Activated CD4-positive, alpha-beta T cell treated with anti-CD3 and anti-CD28 coated beads, Interleukin-10, Interleukin-2, amounts not matched to agents 100 ng/mL and 50 ng/mL, durations not matched to agents 16 hours and 8 hours (primary cell): ENCODE measurements around the gene NOX5.

Experiments
- DNase-seq: peaks from one replicate; pipeline ENCODE4 v3.0.0-alpha.2; 2020

NOX5 gene

DNA sequence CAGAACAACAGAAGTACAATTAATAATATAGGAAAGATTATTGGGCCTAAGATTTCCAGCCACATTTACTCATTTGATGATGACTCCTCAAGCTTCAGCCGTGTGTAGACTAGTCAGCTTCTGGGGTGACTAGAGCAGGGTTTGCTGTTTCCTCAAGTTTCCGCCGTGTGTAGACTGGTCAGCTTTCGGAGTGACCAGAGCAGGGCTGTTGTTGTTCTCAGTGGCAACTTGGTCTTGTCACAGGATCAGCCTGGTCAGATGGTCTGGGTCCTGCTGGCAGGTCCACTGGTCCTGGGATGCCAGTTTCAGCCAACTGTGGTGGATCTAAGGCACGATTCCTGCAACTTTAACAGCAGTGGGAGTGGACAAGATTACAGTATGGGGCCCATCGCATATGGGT lies 21.8 kb upstream of the NOX5 start:
- DNase-seq = no peak

DNA sequence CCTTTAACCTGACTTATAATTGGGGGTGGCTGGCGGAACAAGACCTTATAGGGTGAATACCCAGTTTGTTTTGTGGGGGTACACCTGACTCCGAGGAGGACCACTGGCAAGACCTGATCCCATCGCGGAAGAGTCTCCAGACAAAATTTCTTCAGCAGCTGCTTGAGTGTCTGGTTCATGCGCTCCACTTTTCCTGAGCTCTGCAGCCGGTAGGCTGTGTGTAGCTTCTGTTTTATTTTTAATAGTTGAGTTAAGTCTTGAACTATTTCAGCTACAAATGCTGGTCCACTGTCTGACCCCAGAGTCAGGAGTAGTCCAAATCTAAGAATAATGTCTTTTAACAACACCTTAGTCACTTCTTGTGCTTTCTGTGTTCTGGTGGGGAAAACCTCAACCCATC lies 21.2 kb upstream of the NOX5 start:
- no peak for DNase-seq

DNA sequence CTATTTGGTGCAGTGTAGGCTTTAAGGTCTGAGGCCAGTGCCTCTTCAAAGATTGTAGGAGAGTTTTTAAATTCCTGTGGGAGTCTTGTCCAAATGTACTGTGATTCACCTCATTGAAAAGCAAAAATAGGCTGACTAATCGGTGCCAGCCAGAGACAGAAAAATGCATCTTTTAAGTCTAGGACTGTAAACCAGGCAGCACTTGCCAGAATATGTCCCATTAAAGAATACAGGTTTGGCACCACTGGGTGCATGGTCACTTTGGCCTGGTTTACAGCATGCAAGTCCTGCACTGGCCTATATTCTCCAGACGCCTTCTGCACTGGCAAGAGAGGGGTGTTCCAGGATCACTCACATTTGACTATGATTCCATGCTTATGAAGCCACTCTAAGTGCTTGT lies 20.3 kb upstream of the NOX5 start:
- DNase-seq = no peak

DNA sequence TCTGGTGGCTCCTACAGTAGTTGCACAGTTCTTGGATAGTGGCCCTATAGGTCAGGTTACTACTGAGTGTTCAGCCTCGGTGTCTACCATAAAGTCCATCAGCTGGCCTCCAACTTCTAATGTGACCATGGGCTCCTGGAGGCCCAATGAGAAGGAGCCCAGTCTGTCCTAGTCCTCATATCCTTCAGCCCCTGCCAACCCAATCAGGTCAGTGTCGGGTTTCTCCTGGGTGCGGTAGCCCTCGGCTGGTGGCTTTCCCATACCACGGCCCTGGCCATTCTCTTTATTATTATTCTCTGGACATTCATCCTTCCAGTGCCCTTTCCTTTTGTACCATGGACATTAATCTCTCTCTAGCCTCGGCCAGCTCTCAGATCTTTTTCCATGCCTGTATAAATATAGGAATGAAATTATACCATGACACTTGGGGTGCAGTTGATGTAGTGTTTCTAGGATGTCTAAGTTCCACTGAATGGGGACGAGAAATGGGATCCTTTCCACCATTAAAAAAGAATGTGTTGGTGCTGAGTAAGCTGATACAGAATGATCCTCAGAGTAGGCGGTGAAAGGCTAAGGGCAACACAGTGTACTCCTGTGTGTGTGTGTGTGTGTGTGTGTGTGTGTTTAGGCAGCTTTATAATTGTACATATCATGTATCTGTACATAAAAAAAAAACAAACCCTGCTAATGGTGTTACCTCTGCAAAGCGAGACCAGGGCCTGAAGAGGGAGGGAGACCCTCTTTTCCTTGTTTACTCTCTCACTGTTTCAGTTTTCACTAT lies 19.3 kb upstream of the NOX5 start:
- no peak for DNase-seq

DNA sequence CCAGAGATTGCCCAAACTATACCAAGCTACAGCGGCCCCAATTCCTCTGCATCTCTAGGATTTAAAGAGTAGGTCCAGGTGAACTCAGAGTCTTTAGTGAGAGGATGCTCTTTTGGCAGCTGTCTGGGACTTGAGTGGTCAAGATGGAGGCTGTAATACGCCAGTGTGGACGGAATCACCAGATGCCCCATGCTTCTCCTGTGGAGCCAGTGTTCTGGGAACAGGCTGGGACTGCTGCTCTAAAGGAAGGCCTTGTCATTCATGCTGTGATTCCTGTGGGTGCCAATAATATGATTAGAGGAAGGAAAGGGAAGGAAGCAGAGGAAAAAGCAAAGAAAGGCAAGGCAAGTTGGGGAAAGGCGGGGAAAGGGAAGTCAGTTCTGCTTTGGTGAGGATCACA lies 17.4 kb upstream of the NOX5 start:
- DNase-seq = no peak

DNA sequence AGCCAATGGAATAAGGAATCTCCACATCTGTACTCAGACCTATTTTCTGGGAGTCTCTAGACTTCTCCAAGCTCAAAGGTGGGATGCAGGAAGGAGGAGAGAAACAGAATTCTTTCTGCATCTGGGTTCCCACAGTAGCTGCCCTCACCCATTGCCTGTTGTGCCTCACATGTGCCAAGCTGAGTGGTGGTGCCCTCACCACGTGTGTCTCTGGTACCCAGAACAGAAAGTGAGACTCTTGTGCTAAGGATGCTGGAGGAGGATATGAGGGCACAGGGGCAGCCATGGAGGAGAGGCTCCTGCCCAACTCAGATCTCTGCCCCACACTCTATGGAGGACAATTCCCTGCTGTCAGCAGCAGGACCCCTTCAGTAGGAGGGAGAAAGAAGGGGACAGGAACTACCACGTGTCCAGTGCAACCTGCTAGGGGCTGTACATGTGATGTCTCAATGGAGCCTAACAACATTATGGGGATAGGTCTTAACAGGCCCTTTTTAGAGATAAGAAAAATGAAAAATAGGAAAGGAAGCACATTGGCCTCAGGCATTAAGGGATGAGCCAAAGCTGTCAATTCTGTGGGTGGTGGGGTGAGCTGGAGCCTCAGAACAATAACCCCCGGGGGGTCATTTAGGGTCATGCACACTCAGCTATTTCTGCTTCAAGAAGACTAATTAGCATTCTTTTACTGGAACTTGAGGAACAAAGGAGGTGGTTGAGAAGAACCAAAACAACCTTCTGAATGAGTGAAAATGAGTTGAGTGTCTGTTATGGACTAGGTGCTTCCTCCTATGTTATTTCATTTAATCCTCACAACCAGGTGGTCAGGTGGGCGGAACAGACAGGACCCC lies 16.3 kb upstream of the NOX5 start:
- DNase-seq = no peak

DNA sequence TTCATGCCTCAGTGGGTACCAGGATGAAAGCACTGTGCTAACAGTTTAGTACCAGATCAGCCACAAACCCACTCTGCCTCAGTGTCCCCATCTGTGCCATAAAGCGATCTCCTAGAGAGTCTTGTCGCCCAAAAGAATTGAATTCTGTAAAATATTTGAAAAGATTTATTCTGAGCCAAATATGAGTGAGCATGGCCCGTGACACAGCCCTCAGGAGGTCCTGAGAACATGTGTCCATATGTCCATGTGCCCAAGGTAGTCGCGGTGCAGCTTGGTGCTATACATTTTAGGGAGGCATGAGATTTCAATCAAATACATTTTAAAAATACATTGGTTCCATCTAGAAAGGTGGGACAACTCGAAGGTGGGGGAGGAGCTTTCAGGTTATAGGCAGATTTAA lies 15.4 kb upstream of the NOX5 start:
- DNase-seq = no peak

DNA sequence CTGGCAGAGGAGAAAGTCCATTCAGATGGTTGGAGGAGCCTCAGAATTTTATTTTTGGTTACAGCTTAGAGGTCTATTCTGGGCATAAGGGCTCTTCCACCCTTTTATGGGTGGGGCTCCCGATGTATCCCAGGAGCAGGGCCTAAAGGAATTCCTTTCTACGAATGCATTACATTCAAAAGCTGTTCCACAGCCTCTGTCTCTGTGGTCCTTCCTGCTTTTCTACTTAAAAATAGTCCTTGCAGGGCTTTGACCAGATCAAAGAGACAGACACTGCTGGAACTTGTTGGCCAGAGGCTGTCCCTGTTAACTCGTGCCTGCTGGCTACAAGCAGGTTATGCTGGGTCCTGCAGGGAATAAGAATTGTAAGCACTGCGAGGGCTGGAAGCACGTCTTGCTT lies 14.4 kb upstream of the NOX5 start:
- DNase-seq = no peak

DNA sequence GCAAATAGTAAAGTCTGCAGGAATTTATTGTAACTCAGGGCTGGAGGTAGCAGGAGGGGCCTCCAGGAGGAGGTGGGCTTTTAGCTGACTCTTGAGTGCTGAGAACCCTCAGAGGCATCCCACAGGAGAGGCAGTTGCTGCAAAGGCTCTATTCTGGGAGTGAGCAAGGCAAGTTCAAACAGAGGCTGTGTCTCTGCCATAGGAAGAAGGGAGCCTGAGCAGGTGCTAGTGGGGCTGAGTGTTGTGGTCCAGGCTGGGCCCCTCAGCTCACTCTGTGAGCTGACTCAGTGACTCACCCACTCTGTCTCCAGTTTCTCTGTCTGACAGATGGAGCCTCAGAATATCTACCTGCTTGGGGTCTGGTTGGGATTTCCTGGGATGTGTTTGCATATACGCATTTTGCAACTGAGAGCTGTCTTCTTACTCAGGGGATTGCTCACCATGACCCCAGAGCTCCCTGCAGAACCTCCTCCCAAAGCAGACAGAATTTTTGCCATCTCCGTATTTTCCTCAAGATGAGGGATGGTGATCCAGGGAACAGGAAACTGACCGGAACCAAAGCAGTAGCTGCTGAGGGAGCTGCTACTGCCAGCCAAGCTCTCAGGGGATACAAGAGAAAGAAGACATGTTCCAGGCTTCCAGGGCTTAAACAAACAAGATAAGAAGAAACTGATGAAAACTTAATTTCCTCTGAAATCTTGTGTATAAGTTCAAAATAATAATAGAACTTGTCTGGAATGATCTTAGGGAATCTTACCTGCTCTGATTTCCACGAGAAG lies 13.6 kb upstream of the NOX5 start:
- DNase-seq = no peak

DNA sequence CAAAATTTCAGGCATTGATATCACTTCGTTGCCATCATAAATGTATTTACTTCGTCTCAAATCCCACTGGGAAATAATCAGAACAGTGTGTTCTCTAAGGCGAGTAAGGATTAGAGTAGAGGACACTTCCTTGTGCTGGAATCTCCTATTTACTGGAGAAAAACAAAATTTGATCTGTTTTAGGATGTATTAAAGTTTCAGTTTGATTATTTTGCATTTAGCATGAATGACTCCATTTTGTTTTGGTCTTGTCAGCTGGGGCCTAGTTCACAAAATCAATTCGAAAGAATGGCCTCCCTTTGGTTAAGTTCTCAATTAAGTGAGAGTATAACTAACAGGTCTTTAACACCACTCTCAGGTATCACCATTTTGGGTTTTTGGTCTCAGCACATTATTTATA lies 11.7 kb upstream of the NOX5 start:
- no peak for DNase-seq

DNA sequence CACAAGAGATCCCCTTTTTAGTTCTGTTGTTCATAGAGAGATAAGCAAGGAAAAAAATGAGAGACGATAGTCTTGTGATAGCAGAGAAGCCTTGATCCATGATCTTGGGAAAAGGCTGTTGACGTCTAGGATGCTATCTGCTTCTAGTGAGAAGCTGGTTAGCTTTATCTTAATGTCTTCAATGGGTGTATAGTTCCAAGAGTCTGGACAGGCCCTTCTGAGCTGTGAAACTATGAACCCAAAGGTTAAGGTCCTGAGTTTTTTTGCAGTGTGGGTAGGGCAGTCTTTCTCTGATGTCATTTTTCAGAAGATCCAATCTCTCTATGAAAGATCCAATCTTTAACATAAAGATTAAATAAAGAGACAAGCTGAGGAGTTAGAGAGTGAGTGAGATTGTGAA lies 10.5 kb upstream of the NOX5 start:
- no peak for DNase-seq

DNA sequence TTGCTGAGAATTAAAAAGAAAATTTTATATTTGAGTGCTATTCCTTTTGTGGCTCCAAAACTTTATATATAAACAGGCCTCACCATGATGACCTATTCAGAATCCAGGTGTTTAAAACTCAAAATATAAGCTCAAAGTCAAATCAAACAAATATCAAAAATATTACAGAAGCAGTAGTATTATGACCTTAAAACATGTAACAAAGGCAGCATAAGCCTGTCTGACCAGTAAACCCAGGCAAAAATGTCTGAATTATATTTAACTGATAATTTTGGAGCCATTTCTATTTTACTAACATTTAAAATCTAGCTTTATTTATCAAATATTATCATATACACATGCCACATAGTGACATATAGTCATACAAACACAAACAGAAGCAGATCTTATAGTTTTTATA lies 6.4 kb upstream of the NOX5 start:
- no peak for DNase-seq

DNA sequence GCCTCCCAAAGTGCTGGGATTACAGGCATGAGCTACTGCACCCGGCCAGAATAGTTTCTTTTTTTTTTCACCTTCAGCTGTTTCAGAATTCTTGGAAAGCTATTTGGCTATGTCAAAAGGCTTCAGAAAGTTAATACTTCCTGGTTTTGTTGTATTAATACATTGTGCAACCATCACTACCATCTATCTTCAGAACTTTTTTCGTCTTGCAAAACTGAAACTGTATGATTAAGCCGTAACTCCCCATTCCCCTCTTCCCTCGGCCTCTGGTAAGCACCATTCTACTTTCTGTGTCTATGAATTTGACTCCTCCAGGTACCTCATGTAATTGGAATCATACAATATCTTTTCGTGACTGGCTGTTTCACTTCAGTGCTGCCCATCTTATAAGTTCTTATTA lies 5.2 kb upstream of the NOX5 start:
- no peak for DNase-seq

DNA sequence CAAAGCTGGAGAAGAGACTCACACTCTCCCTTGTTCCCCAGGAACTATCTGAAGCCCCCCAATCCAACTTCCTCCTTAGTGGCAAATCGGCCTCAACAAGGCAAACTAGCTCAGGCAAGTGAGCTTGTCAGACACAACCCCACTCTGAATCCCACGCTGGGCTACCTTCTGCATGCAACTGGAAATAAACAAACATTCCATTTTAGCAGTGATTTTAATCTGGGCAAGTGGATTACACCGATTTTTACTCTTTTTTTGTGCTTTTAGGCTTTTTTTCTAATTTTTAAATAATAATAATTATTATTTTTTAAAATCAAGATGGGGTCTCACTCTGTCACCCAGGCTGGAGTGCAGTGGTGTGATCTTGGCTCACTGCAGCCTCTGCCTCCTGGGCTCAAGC lies 2.9 kb upstream of the NOX5 start:
- DNase-seq = no peak

DNA sequence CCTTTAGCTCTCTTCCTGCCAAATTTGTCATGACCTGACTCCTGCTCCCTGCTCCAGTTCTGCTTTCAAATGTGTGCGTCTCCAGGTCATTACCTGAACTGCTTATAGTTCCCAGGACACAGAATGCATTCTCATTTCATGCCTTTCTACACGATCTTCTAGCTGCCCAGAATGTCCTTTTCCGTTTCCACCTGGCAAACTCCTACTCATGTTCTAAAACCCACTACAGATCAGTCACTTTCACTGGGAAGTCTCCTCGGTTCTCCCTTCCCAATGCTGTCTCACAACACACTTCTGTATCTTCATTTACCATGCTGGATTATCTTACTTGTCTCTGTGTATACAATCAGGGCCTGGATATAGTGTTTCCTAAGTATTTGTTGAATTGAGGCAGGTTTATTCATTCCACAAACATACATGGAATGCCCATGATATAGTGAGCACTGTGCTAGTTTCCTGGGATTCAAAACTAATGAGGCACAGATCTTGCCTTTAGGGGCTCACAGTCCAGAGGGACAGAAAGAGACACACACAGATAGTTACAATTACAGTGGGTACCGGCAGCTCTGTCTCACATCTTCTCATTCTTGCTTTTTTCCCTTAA lies 1.6 kb upstream of the NOX5 start:
- no peak for DNase-seq

DNA sequence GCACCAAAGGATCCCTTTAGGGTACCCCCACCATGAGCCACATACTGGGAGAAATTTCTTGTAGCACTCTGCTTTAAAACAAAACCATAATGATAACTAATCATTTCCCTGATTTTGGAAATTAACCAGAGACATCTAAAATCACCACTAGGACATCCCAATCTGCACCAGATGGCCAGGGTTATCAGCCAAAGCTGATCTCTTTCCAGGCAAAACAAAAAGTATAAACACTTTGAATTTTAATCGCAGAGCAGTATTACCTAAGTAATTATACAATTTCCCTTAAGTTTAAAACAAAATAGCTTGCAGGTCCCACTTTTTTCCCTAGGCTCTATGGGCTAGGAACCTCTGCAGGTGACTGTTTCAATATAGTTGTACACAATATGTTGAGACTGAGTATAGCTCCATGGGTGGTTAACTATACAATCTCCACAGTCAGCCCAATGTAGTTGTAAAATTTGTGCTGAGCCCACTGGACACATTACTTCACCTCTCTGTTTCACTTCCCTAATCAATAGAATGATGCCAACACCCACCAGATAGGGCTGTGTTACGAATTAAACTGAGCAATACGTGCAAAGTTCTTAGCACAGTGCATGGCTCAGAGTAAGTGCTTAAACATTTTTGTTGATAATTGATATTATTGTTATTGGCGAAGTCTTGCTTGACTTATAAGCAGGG lies 629 bp upstream of the NOX5 start:
- DNase-seq = no peak

DNA sequence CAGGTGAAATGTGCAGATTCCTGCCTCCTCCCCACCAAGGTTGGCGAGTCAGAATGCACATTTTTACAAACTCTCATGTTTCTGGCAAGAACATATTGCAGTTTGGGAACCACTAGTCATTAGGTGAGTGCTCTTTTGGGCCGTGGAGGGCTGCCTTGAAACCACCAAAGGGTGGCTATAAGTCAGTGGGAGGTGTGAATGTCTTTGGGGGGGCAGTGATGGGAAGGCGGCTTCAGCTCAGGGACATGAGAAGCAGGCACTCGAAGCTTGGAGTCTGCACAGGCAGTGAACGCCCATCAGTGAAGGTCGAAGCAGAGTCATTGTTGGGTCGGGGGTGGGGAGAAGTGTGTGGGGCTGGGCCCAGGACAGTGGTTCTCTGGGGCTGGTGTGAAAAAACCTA lies 1.1 kb downstream of the NOX5 start:
- no peak for DNase-seq

DNA sequence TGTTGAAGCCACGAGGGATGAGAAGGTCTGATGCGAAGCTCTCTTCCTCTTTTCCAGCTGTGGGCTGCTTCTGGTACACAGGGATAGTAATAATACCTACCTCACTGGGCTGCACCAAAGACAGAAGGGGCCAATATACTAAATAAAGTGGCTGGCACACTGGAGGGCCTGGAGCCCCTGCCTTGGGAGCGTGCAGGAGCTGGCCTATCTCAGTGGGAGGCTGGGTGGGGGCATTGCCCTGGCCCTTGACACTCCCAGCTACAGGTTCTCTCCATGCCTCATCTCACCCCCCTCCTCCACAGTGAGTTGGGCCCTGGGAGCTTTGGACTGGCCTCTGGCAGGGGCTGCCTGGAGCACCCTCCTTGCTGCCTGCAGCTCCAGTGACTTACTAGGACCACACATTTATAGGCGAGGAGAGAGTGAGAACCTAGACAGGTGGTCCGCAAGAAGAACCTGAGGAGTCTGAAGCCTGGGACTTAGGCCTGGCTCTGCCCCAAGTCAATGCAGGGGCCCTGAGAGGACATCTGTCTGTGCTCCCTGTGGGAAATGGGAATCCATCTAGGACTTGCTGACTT lies 1.6 kb downstream of the NOX5 start:
- DNase-seq = no peak

DNA sequence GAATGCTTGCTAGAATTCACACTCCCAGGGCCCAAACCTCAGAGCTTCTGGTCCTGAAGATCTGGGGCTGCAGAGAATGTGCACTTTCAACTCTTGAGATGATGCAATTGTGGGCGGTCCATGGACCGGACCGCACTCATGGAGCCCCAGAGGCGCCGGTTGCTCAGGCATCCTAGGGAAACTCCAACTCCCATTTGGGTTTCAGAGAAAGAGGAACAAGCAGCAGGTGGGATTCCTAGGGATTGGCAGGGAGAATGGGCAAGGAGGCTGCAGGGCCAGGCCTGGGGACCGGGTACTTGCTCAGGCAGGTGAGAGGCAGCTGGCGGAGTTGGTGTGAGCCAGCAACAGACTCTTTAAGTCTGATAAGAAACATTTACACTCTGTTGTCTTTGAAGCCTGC lies 3.5 kb downstream of the NOX5 start:
- DNase-seq = no peak

DNA sequence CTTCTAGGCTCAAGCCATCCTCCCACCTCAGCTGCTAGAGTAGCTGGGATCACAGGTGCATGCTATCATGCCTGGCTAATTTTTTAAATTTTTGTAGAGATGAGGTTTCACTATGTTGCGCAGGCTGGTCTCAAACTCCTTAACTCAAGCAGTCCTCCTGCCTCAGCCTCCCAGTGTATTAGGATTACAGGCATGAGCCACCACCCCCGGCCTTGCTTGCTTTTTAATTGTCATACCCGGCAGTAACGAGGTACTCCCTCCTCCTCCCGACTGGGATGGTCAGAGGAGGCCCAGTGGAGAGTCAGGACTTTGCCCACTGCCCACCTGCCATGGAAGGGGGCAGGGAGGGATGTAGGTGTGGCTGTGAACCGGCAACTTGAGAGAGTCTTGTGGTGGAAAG lies 4.5 kb downstream of the NOX5 start:
- no peak for DNase-seq

DNA sequence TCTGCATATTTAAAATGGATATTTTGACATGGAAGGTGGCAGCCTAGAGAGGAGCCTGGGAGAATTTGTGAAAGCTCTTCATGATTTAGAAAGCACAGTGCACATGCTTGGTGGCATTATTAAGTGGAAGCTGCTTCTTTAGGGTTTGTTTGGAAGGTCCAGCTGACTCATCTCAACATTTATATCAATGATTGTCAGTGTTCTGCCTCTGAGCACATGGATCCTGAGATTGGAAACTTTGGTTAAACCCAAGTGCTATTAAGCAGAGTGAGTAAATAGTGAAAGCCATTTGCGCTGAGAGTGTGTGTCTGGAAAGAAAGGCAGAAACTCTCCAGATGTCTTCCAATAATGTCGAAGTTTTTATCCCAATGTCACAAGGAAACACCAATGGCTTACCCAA lies 7.4 kb downstream of the NOX5 start:
- no peak for DNase-seq

DNA sequence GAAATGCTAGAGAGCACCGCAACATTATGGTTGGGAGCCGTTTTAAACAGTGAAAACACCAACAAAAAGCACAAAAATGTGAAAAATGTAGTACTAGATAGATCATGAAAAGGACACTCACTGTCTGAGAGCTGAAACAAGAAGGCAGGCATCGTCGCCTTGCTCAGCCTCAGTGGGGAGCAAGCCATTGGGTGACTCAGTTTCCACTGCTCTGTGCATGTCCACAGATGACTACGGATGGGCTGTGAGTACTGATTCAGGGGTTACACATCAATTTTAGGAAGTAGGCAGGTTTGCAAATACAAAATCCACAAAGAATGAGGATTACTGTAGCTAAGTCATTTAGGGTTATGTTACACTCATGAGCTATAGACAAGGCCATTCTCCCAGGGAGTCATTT lies 10.8 kb downstream of the NOX5 start:
- no peak for DNase-seq
